HEK293 (cell line): ENCODE data around the gene RAMAC.

ENCODE experiments used
- CTCF ChIA-PET: fragments of 350-600 bp; formaldehyde crosslinking; extraction: SDS; loops from one replicate; lab custom pipeline; 2021; ENCODE audit warnings: antibody characterized with exemption; lab: Yijun Ruan, JAX
- POLR2A ChIA-PET: fragments of 300-600 bp; formaldehyde crosslinking; extraction: SDS; loops from one replicate; lab custom pipeline; 2020; ENCODE audit warnings: antibody characterized with exemption, inconsistent platforms; lab: Yijun Ruan, JAX
- H3K27ac ChIP-seq: fragments of 200-500 bp; sonication (Bioruptor generic); 2 replicates; pipeline ENCODE4 v1.5.1; 2014; ENCODE audit warnings: low read depth, low read length, control low read depth, inconsistent platforms; ENCODE audit errors: extremely low read depth
- H3K36me3 ChIP-seq, 2 experiments: fragments of 200-500 bp in 1 of 2; sonication (Bioruptor generic) in 1 of 2; 1 replicate in 1 of 2; 2 replicates in 1 of 2; pipeline ENCODE4 v1.5.1; 2014 to 2017; ENCODE audit warnings: inconsistent platforms in 2 of 2, low read length in 2 of 2; ENCODE audit not compliant: control insufficient read depth in 2 of 2, insufficient read depth in 1 of 2
- H3K4me1 ChIP-seq: fragments of 200-500 bp; sonication (Bioruptor generic); 2 replicates; pipeline ENCODE4 v1.5.1; 2014; ENCODE audit warnings: mild to moderate bottlenecking, low read length, inconsistent platforms; ENCODE audit not compliant: control insufficient read depth, insufficient read depth
- H3K4me3 ChIP-seq: 2 replicates; pipeline ENCODE4 v1.5.1; 2011; ENCODE audit warnings: low read depth, mild to moderate bottlenecking, control low read depth, low read length, moderate library complexity
- H3K9me3 ChIP-seq: fragments of 200-500 bp; sonication (Bioruptor generic); 2 replicates; pipeline ENCODE4 v1.5.1; 2014; ENCODE audit warnings: low read depth, low read length, inconsistent platforms; ENCODE audit not compliant: control insufficient read depth, insufficient read depth
- BCL11A ChIP-seq: fragments of 450-650 bp; formaldehyde crosslinking; IDR thresholded peaks from 2 replicates; pipeline ENCODE4 v1.5.1; 2016; ENCODE audit warnings: low read depth, missing biosample characterization, missing genetic modification characterization
- FEZF1 ChIP-seq: fragments of 450-650 bp; formaldehyde crosslinking; IDR thresholded peaks from 2 replicates; pipeline ENCODE4 v1.5.1; 2016; ENCODE audit warnings: missing biosample characterization, missing genetic modification characterization
- GLIS2 ChIP-seq: fragments of 450-650 bp; formaldehyde crosslinking; IDR thresholded peaks from 2 replicates; pipeline ENCODE4 v1.5.1; 2016; ENCODE audit warnings: missing biosample characterization, missing genetic modification characterization
- KLF8 ChIP-seq: fragments of 450-650 bp; formaldehyde crosslinking; IDR thresholded peaks from 2 replicates; pipeline ENCODE4 v1.5.1; 2016; ENCODE audit warnings: missing biosample characterization, missing genetic modification characterization
- ZBTB1 ChIP-seq: fragments of 450-650 bp; formaldehyde crosslinking; IDR thresholded peaks from 2 replicates; pipeline ENCODE4 v1.5.1; 2016; ENCODE audit warnings: missing biosample characterization, missing genetic modification characterization
- ZBTB17 ChIP-seq: fragments of 450-650 bp; formaldehyde crosslinking; IDR thresholded peaks from 2 replicates; pipeline ENCODE4 v1.5.1; 2016; ENCODE audit warnings: missing biosample characterization, missing genetic modification characterization
- ZBTB21 ChIP-seq: fragments of 450-650 bp; formaldehyde crosslinking; IDR thresholded peaks from 2 replicates; pipeline ENCODE4 v1.5.1; 2017; ENCODE audit warnings: missing biosample characterization, missing genetic modification characterization
- ZFP3 ChIP-seq: fragments of 450-650 bp; formaldehyde crosslinking; IDR thresholded peaks from 2 replicates; pipeline ENCODE4 v1.5.1; 2016; ENCODE audit warnings: low read depth, missing biosample characterization, missing genetic modification characterization
- ZNF138 ChIP-seq: fragments of 450-650 bp; formaldehyde crosslinking; IDR thresholded peaks from 2 replicates; pipeline ENCODE4 v1.5.1; 2016; ENCODE audit warnings: missing biosample characterization, missing genetic modification characterization, borderline replicate concordance
- ZNF146 ChIP-seq: fragments of 450-650 bp; formaldehyde crosslinking; IDR thresholded peaks from 2 replicates; pipeline ENCODE4 v1.5.1; 2016; ENCODE audit warnings: missing biosample characterization, missing genetic modification characterization
- ZNF335 ChIP-seq: fragments of 450-650 bp; formaldehyde crosslinking; conservative IDR thresholded peaks from 2 replicates; pipeline ENCODE4 v1.5.1; 2016; ENCODE audit warnings: missing biosample characterization, missing genetic modification characterization
- ZNF426 ChIP-seq: fragments of 450-650 bp; formaldehyde crosslinking; IDR thresholded peaks from 2 replicates; pipeline ENCODE4 v1.5.1; 2017; ENCODE audit warnings: missing biosample characterization, missing genetic modification characterization, mild to moderate bottlenecking, inconsistent platforms, moderate library complexity
- ZNF521 ChIP-seq: fragments of 450-650 bp; formaldehyde crosslinking; IDR thresholded peaks from 2 replicates; pipeline ENCODE4 v1.5.1; 2017; ENCODE audit warnings: missing biosample characterization, mild to moderate bottlenecking, missing genetic modification characterization
- ZNF544 ChIP-seq: fragments of 450-650 bp; formaldehyde crosslinking; IDR thresholded peaks from 2 replicates; pipeline ENCODE4 v1.5.0; 2017; ENCODE audit warnings: missing biosample characterization, missing genetic modification characterization
- ZNF571 ChIP-seq: fragments of 450-650 bp; formaldehyde crosslinking; IDR thresholded peaks from 2 replicates; pipeline ENCODE4 v1.5.0; 2017; ENCODE audit warnings: missing biosample characterization, missing genetic modification characterization
- ZNF610 ChIP-seq: fragments of 450-650 bp; formaldehyde crosslinking; IDR thresholded peaks from 2 replicates; pipeline ENCODE4 v1.5.1; 2016; ENCODE audit warnings: missing biosample characterization, missing genetic modification characterization, borderline replicate concordance
- ZNF626 ChIP-seq: fragments of 450-650 bp; sonication (Bioruptor Pico); formaldehyde crosslinking; IDR thresholded peaks from 2 replicates; pipeline ENCODE4 v1.5.1; 2018; ENCODE audit warnings: missing biosample characterization, missing genetic modification characterization, inconsistent platforms
- ZNF654 ChIP-seq: fragments of 450-650 bp; formaldehyde crosslinking; IDR thresholded peaks from 2 replicates; pipeline ENCODE4 v1.5.1; 2016; ENCODE audit warnings: low read depth, missing biosample characterization, missing genetic modification characterization
- ZSCAN30 ChIP-seq: fragments of 450-650 bp; IDR thresholded peaks from 2 replicates; pipeline ENCODE4 v1.5.1; 2018; ENCODE audit warnings: missing biosample characterization, mild to moderate bottlenecking, missing genetic modification characterization, moderate library complexity
- TF ChIP-seq, protein P1 (sequence below): fragments of 450-650 bp; formaldehyde crosslinking; IDR thresholded peaks from 2 replicates; pipeline ENCODE4 v1.5.1; 2017; ENCODE audit warnings: missing biosample characterization, missing genetic modification characterization
- TF ChIP-seq, protein P2 (sequence below): fragments of 450-650 bp; formaldehyde crosslinking; IDR thresholded peaks from 2 replicates; pipeline ENCODE4 v1.5.0; 2017; ENCODE audit warnings: missing biosample characterization, missing genetic modification characterization, borderline replicate concordance
- TF ChIP-seq, protein P3 (sequence below): fragments of 450-650 bp; formaldehyde crosslinking; IDR thresholded peaks from 2 replicates; pipeline ENCODE4 v1.5.1; 2016; ENCODE audit warnings: missing biosample characterization, missing genetic modification characterization
- TF ChIP-seq, protein P4 (sequence below): fragments of 450-650 bp; formaldehyde crosslinking; IDR thresholded peaks from 2 replicates; pipeline ENCODE4 v1.5.1; 2016; ENCODE audit warnings: missing biosample characterization, missing genetic modification characterization

RAMAC gene

GRCh38 chr15:82995938-82996337, 9.9 kb downstream of the RAMAC start (continued):
- TF ChIP-seq, protein P1, sequence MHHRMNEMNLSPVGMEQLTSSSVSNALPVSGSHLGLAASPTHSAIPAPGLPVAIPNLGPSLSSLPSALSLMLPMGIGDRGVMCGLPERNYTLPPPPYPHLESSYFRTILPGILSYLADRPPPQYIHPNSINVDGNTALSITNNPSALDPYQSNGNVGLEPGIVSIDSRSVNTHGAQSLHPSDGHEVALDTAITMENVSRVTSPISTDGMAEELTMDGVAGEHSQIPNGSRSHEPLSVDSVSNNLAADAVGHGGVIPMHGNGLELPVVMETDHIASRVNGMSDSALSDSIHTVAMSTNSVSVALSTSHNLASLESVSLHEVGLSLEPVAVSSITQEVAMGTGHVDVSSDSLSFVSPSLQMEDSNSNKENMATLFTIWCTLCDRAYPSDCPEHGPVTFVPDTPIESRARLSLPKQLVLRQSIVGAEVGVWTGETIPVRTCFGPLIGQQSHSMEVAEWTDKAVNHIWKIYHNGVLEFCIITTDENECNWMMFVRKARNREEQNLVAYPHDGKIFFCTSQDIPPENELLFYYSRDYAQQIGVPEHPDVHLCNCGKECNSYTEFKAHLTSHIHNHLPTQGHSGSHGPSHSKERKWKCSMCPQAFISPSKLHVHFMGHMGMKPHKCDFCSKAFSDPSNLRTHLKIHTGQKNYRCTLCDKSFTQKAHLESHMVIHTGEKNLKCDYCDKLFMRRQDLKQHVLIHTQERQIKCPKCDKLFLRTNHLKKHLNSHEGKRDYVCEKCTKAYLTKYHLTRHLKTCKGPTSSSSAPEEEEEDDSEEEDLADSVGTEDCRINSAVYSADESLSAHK, result no peak
- TF ChIP-seq GLIS2 (tag by site-specific recombination) (no peak), ZBTB21 (tag by site-specific recombination) (0 out of 2 replicates have a peak, but pooled peaks have one; percentile 53), KLF8 (tag by site-specific recombination) (no peak)

DNA sequence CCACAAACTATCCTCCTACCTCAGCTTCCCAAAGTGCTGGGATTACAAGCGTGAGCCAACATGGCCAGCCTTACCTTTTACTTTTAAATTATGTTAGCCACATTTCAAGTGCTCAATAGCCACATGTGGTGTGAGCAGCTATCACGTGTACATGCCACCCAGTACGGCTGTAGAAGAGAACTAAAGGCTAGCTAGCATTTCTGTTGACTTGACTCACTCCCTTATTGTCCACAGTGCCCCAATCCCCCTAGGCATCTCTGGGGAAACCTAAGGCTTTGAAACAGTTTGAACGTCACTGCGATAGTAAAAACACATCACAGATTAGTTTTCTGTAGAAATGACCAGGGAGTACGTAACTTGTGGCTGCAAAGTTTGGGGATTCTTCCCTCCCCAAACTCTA, 13.4 kb downstream of the RAMAC start:
- Histone ChIP-seq H3K4me3 (no peak overlapping the region), H3K4me1 (no peaks in the 10 kb centered on the region), H3K9me3 (no peaks in the 10 kb centered on the region), H3K36me3 (peaks cover under 1 to 2% of the 10 kb centered on the region in 2 experiments), H3K27ac (no peak overlapping the region)
- TF ChIP-seq ZNF544 (no peak), ZSCAN30 (tag by site-specific recombination) (no peak), ZNF426 (tag by site-specific recombination) (no peak), BCL11A (tag by site-specific recombination) (no peak), ZNF610 (tag by site-specific recombination) (no peak), ZNF146 (tag by site-specific recombination) (no peak), ZNF571 (tag by site-specific recombination) (no peak), ZBTB1 (tag by site-specific recombination) (no peak), ZFP3 (no peak)
- TF ChIP-seq, protein P2, sequence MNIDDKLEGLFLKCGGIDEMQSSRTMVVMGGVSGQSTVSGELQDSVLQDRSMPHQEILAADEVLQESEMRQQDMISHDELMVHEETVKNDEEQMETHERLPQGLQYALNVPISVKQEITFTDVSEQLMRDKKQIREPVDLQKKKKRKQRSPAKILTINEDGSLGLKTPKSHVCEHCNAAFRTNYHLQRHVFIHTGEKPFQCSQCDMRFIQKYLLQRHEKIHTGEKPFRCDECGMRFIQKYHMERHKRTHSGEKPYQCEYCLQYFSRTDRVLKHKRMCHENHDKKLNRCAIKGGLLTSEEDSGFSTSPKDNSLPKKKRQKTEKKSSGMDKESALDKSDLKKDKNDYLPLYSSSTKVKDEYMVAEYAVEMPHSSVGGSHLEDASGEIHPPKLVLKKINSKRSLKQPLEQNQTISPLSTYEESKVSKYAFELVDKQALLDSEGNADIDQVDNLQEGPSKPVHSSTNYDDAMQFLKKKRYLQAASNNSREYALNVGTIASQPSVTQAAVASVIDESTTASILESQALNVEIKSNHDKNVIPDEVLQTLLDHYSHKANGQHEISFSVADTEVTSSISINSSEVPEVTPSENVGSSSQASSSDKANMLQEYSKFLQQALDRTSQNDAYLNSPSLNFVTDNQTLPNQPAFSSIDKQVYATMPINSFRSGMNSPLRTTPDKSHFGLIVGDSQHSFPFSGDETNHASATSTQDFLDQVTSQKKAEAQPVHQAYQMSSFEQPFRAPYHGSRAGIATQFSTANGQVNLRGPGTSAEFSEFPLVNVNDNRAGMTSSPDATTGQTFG (tag by site-specific recombination), result no peak
- TF ChIP-seq, protein P3, sequence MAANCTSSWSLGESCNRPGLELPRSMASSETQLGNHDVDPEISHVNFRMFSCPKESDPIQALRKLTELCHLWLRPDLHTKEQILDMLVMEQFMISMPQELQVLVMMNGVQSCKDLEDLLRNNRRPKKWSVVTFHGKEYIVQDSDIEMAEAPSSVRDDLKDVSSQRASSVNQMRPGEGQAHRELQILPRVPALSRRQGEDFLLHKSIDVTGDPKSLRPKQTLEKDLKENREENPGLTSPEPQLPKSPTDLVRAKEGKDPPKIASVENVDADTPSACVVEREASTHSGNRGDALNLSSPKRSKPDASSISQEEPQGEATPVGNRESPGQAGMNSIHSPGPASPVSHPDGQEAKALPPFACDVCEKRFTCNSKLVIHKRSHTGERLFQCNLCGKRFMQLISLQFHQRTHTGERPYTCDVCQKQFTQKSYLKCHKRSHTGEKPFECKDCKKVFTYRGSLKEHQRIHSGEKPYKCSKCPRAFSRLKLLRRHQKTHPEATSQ (tag by site-specific recombination), result no peak
- ChIA-PET CTCF (interaction anchor here (0.6 to 5.0 kb wide), 19 partner anchors 9 to 469 kb away, joined by 3 to 54 read pairs (median 5); partner anchors contain the start of genes C15orf40 and RAMAC), POLR2A (interaction anchor here (1.1 to 1.3 kb wide), 3 partner anchors 12 to 469 kb away, joined by 3 to 4 read pairs (median 3); partner anchors contain the start of gene C15orf40)

DNA sequence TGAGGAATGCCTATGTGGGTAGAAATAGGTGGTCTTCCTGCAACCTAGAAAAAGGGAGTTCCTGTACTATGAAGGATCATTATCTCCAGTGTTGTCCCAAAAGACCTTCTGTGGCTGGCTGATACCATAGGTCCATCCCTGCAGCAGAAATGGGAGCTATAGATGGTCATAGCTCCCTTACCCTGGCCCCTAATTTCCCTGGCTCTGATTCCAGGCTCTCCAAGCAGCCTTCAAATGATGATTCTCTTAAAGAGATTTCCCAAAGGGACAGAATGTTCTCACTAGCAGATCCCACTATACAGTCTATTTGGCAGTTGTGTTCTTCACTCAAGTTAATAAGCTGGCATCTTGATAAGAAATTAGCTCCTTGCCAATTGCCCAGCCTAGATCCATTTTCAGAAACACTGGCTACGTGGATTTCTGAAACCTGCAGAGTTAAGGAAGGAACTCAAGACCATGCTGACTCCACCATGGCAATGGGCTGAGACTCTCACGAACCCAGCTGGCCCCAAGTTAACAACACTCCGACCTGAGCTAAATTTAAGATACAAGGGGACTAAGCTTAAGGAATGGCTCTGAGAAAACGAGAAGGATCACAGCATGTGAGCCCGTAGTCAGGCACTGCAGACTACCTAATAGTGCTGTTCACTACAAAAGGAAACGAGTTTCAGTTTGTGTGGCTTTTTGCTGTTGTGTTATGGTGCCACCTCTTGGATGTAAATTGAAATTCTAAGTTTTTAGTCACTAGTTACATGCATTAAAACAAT, 14.1 kb downstream of the RAMAC start:
- H3K9me3 ChIP-seq, result no peaks in the 10 kb centered on the region
- H3K4me3 ChIP-seq, result no peak overlapping the region
- H3K36me3 ChIP-seq, result peaks cover 7% of the 10 kb centered on the region in 2 experiments
- CTCF ChIA-PET, result interaction anchor here (0.5 to 5.0 kb wide), 33 partner anchors 10 to 469 kb away, joined by 3 to 54 read pairs (median 4); partner anchors contain the start of genes C15orf40, RAMAC and RPS17
- no peaks in the 10 kb centered on the region for H3K4me1 ChIP-seq
- POLR2A ChIA-PET, result interaction anchor here (1.1 to 1.3 kb wide), 3 partner anchors 11 to 469 kb away, joined by 3 to 4 read pairs (median 3); partner anchors contain the start of gene C15orf40
- no peak overlapping the region for H3K27ac ChIP-seq
- TF ChIP-seq ZNF521, result no peak
- no peak for TF ChIP-seq FEZF1 (tag by site-specific recombination)
- TF ChIP-seq ZNF335 (tag by site-specific recombination), result peak; percentile 77
- TF ChIP-seq ZNF138, result no peak
- TF ChIP-seq ZNF654 (tag by site-specific recombination), result peak; percentile 77
- TF ChIP-seq ZBTB17 (tag by site-specific recombination), result peak; percentile 10; the same call in 1 of the 2 replicates
- no peak for TF ChIP-seq ZNF626 (tag by site-specific recombination)
- TF ChIP-seq ZBTB21 (tag by site-specific recombination), result no peak
- TF ChIP-seq, protein P4, sequence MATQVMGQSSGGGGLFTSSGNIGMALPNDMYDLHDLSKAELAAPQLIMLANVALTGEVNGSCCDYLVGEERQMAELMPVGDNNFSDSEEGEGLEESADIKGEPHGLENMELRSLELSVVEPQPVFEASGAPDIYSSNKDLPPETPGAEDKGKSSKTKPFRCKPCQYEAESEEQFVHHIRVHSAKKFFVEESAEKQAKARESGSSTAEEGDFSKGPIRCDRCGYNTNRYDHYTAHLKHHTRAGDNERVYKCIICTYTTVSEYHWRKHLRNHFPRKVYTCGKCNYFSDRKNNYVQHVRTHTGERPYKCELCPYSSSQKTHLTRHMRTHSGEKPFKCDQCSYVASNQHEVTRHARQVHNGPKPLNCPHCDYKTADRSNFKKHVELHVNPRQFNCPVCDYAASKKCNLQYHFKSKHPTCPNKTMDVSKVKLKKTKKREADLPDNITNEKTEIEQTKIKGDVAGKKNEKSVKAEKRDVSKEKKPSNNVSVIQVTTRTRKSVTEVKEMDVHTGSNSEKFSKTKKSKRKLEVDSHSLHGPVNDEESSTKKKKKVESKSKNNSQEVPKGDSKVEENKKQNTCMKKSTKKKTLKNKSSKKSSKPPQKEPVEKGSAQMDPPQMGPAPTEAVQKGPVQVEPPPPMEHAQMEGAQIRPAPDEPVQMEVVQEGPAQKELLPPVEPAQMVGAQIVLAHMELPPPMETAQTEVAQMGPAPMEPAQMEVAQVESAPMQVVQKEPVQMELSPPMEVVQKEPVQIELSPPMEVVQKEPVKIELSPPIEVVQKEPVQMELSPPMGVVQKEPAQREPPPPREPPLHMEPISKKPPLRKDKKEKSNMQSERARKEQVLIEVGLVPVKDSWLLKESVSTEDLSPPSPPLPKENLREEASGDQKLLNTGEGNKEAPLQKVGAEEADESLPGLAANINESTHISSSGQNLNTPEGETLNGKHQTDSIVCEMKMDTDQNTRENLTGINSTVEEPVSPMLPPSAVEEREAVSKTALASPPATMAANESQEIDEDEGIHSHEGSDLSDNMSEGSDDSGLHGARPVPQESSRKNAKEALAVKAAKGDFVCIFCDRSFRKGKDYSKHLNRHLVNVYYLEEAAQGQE (tag by site-specific recombination), result no peak
